HG03457 (cell line): ENCODE results near the gene TSBP1.

Experiments used
- ATAC-seq: cut with Tn5 transposase; IDR thresholded peaks from one replicate; pipeline ENCODE4 v1.9.1; 2021; ENCODE audit warnings: moderate number of reproducible peaks; ENCODE audit not compliant: unreplicated experiment

TSBP1 gene, protein sequence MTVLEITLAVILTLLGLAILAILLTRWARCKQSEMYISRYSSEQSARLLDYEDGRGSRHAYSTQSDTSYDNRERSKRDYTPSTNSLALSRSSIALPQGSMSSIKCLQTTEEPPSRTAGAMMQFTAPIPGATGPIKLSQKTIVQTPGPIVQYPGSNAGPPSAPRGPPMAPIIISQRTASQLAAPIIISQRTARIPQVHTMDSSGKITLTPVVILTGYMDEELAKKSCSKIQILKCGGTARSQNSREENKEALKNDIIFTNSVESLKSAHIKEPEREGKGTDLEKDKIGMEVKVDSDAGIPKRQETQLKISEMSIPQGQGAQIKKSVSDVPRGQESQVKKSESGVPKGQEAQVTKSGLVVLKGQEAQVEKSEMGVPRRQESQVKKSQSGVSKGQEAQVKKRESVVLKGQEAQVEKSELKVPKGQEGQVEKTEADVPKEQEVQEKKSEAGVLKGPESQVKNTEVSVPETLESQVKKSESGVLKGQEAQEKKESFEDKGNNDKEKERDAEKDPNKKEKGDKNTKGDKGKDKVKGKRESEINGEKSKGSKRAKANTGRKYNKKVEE

DNA sequence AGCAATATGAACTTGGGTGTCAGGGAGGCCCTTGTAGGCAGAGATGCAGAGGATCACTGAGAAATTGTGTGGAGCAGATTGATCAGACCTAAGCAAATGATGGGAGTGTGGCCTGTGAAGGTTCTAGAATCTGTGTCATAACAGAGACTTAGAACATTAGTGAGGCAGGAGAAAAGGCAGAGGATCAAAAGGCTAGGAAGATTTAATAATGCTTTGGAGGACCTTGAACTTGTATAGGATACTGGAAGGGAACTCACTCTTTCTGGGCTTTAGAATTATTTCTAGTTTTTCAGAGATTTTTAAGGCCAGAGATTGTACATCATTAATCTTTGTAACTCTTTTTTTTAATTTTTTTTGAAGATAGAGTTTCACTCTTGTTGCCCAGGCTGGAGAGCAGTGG, at the start of gene TSBP1:
Gene TSBP1, minus strand, starts transcription at position 101 of the 400 bp plus-strand sequence. CDS start 197 bp downstream, outside the sequence.
- ATAC-seq: no peak

DNA sequence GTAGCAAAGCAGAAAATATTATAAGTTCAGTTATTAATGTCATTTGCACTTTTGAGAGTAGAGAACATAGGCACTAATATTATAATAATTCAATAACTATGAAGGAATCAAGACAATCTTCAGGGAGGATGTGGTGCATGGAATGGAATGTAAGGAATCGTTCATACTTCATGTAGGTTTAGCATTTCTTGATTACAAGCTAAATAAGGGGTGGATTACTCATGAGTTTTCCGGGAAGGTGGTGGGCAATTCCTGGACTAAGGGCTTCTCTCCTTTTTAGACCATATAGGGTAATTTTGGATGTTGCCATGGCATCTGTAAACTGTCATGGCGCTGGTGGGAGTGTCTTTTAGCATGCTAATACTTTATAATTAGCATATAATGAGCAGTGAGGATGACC, 44.3 kb upstream of the TSBP1 start:
- no peak for ATAC-seq

DNA sequence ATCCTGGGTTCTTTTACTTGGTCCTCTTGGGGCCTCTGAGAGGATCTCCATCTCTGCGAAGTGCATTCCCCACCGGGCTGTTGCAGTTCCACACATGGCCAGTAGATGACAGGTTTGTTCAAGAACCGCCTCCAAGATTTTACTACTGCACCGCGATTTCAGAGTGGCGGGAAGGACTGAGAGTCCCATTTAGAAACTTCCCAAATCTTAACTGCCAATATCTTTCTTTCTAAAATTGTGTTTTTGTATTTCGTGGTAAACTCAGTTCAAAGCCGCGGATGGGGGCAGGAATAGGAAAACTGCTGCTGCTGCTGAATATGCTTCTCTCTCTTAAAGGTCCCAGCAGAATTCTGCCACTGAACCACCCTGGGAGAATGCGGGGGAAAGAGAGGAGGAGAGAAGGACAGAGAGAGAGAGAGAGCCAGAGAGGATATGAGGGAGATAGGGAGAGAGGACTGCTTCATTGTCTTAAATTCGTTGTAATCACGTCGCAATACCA, 43.9 kb upstream of the TSBP1 start:
- ATAC-seq: no peak

DNA sequence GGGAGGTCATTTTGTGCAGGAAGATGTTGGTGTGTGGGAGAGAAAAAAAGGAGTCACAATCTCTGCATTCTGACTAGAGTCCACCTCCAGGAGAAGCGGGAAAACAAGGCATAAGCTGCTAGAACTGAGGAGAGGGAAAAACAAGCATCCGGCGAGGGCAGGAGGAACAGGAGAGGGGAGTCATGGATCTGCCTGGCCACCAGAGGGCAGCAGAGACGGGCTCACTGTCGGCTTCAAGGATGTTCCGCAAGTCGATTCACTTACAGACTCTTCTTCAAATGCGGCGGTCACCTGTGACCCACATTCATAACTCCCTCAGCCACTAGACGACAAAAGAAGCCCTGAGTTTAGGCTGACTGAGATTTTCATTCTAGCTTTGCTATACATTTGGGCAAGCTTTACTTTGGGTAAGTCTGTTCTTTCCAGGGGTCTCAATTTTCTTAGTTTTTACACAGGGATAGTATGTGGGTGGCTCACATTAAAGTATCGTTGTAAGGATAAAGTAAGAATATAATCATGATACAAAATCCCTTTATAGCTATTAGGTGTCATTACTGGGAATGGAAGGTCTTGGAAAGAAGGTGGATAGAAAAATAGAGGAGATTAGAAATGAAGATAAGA, 41.8 kb upstream of the TSBP1 start:
- ATAC-seq: no peak

DNA sequence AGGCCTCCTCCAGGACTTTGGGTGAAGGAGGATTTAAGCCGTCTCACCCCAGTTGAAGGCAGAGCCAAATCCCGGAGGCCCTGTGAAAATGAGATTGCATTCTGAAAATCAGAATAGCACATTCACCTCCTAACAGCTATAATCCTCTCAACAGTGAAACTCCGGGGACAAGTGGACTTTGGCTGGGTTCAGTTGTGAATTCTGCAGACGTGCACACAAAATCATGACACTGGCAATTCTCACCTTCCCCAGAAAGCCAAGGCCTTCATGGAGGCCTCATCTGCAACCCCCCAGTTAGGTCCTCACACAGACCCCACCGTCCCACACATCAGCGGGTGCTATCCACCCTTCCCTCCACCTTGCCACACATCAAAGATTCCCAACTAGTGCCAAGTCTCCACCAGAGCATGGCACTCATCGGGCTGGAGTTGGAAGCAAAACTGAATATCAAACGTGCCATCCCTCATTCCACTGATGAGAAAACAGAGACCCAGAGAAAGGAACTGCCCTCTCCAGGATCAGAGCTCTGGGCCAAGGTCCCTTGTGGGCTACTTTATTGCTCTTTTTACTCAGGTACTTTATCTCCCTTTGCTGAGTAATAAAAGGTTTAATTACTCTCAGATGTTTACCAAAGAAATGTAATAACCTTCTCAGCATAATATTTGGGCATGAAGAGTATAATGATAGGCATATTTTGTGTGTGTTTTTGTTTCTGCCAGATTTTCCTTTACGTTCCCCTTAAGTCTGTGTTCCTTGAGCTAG, 40.0 kb upstream of the TSBP1 start:
- no peak for ATAC-seq

DNA sequence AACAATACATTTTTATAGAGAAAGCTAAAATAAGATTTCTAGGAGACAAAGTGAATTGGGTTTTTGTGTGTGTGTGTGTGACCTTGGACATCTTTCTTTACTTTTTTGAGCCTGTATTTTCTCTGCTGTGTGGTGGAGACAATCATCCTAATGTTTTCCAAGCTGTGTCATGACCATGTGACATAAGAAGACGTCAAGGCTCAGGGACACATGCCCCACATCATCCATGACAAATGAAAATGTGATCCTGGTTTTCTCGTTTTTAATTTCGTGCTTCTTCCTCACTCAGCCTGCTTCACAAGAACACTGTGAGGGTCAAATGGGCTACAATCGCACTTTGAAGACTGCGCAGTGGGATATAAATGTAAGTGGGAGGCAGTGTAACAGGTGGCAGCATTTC, 39.2 kb upstream of the TSBP1 start:
- no peak for ATAC-seq

DNA sequence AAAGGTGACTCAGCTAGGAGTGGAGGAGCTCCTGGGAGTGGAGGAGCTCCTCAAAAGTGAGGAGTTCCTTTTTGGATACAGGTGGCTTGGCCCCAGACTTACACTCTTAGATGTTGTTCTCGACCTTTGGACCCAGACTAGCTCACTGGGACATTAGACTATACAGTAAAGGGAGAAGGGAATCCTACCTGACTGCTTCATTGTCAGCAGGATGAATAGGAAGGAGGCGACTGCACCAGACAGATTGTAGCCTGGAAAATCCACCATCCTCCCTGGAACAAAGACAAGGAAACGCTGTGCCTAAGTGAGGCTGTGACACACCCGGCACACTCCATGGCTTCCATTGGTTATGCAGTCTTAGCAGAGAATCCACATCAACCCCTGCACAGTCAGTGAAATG, 35.2 kb upstream of the TSBP1 start, which contains the start of gene BTNL2:
Gene BTNL2, minus strand, starts transcription at position 325 of the 400 bp plus-strand sequence. Its CDS starts 58 bp downstream, at position 267.
- no peak for ATAC-seq

DNA sequence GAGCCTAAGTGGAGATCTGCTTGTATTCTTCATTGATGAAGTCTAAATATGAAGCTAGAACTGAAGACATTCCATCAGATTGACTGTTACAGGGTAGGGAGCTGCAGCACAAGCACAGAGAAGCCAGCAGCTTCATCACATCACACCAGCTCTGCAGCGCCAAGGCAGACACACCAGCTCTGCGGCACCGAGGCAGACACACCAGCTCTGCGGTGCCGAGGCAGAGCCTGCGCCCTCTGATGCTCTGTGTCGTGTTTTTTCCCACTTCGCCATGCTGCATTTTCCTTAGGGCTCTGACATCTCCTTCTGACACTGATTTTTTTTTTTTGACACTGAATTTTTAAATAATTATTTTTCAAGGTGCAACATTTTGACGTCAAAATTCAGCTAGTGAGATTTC, 34.5 kb upstream of the TSBP1 start:
- no peak for ATAC-seq

DNA sequence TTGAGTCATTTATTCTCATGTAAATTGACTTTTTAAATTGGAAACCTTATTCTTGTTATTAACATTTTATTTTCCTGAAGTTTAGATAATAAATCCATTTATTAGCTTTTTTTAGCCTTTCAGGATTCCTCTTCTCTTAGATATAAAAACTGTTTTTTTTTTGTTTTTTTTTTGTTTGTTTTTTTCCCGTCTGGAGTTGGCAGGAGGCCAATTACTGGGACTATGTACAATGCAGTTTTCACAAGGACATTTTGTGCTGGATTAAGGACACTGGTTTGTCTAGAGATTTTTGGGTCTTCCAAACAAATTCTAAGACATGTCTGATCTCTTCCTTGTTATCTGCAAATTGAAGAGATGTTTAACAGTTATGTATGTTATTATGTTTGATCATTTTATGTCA, 34.0 kb upstream of the TSBP1 start:
- ATAC-seq: no peak

DNA sequence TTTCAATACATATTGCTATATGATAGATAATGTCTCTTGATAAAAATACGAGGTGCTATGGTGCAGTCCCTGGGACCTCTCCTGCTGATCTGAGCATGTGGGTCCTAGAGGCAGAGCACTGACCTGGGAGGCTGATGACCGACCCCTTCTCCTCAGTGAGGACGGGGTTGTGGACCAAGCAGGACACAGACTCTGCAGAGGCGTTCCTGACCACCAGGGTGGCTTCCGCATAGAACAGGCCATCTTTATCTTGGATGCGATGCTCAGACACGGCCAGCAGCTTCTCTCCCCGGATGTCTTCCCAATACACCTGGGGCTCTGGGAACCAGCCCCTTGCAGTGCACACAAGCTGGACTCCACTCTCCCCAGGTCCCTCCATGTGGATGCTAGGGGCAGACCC, 31.1 kb upstream of the TSBP1 start:
- ATAC-seq: no peak

DNA sequence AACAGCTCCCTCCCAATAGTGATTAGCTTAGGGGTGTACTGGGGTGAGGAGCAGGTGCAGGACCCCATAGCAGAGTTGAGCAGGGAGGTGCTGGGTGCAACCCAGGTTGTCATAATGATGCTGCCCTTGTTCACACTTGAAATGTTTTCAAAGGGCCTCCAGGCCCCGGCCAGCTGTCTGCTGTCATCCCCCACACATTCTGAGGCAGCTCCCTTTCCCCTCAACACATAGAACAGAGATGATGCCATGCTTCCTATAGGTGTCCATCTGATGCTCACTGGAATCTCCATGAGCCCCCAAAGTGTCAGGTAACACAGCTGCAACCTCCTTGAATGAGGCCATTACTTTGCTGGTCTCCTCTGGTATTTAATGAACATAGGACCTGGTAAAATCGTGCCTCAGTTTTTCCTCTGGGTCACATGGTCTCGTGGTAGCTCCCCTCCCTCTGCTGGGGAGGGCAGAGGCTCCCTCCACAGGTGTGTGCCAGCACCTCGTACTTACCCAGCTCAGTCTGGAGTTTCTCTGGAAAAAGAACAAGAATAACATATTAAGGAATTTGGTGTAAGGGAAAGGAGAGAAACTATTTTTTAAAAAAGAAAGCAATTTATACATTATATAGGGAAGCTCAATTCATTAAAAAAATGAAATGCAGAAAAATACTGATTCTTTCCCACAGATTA, 29.7 kb upstream of the TSBP1 start:
- no peak for ATAC-seq

DNA sequence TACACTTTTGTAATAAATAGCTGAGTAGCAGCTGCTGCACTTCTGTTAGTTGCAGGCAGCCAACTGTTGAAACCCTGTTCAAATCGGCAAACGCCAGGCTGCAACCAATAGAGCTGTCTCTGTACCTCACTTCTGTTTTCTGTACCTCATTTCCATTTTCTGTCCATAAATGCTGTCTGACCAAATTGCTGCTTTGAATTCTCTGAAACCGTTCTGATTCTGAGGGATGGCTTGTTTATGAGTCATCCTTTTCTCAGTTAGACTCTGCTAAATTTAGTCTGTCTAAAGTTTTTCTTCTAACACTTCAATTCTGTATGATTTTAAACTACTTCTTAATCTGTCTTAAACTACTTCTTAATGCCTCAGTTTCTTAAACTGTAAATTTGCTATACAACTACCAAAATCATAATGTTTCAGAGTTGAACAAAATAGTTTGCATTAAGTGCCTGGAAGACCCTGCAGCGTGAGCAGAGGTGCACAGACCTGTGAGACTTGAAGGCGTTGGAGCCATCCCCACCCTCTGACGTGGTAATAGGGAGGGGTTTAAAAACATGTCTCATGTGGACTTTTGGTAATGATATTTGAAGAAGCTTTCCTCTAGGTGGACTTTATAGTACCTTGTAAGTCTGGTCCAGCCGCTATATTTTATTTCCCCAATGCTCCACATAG, 25.7 kb upstream of the TSBP1 start:
- ATAC-seq: no peak

DNA sequence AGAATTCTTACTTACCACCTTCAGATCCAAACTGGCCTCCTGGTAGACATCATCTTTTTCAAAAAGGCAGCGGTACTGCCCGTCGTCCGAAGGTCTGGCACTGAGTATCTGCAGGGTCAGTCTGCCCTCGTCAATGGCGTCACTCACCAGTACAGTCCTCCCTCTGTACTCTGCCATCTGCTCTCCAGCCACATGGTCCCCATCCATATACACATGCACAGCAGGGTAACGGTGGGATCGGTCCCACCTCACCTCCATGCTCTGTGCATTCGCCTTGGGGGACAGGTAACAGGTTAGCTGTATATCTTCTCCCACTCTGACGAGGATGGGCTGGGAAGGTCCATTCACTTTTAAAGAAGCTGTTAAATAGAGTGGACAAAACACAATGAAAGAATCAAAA, 24.3 kb upstream of the TSBP1 start:
- no peak for ATAC-seq

DNA sequence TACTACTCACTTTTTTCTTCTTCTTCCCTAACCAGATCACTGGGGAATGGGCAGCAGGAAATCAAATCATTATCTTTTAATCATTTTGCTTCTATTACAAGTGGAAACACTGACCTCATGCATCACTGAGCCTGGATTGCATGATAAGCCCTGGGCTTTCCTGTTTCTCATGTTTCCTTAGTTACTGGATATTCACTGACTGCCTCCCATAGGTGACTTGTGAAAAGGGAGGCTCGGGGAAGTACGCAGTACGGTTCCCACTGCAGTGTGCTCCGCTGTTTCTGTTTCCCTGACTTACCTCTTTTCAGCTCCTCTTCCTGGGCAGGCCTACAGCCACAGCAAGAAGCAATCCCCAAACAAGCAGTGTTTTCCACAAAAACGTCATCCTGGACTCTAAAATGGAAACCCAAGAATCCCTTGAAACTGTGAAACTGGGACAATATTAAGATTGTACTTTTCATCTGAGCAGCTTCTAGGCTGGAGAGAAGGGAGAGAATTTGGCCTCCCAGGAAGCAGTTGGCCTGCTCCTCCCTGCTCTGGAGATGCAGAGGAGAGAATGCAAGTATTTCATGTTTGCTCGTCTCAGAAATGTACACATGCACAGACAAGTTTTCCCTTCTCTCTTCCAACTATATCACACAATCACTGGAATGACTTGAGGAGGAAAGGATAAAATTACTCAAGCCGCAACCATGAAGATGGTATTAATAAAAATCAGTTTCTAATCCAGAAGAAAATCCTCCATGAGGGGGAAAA, 22.1 kb upstream of the TSBP1 start:
- no peak for ATAC-seq

DNA sequence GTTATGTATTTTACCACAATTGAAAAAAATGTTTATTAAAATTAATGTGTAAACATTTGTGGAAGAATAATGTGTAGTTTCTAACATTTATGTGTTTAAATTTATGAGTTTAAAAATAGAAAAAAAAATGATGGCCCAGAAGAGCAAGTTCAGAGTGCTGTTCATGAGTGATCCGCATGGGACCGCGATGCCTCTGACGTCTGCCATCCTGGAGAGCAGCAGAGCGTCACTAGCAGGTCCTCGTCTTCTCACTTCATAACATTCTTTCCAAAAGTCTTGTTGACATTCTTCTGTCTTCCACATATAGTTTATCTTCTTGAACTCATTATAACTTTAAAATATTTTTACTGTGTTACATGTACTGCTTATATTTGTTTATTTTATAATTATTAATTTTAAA, 19.8 kb upstream of the TSBP1 start:
- ATAC-seq: no peak

DNA sequence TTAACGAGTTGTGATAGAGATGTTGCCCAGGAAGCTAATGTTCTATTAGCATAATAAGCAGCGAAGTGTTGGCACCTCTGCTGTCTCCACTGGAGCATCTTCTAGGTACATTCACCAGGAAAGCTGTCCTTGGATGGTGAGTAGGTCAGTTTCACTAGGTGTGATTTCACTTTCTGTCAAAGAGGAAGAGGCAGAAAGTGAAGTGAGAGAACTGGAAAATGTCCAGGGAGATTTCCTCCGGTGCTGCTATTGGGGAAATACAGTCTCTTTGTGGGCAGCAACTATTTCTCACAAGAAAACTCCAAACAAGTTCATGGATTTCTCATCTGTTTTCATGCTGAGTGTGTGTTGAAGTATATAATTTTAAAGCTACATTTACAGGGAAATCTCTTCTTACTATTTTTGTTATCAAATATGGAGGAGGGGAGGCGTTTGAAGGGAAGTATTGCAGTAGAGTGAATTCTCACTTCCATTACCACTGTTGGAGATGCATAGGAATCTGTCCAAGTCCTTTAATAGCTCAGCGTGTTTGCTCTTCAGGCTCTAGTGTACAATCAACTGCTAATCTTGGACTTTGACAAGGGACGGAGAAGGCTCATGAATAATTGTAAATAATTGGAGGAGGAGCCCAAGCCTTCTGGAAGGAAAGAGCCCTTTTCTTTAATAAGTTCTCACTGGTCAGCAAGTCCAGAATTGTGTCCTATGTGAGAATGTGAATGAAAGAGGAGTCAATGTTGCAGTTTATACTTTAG, 16.1 kb upstream of the TSBP1 start:
- ATAC-seq: no peak

DNA sequence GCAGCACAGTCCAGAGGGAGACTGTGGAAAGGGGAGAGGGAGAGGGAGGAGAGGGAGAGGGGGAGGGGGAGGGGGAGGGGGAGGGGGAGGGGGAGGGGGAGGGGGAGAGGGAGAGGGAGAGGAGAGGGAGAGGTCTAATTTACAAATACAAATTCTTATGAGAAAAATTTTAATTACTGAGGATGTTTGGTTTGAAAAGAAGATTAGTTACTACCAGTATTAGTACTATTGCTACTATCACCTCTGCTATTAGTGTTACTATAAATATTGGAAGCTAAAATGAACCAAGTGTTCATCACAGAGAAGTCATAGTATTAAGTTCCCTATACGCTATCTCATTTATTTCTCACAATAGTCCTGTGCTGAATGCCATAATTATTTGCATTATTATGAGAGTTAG, 14.3 kb upstream of the TSBP1 start:
- ATAC-seq: no peak

DNA sequence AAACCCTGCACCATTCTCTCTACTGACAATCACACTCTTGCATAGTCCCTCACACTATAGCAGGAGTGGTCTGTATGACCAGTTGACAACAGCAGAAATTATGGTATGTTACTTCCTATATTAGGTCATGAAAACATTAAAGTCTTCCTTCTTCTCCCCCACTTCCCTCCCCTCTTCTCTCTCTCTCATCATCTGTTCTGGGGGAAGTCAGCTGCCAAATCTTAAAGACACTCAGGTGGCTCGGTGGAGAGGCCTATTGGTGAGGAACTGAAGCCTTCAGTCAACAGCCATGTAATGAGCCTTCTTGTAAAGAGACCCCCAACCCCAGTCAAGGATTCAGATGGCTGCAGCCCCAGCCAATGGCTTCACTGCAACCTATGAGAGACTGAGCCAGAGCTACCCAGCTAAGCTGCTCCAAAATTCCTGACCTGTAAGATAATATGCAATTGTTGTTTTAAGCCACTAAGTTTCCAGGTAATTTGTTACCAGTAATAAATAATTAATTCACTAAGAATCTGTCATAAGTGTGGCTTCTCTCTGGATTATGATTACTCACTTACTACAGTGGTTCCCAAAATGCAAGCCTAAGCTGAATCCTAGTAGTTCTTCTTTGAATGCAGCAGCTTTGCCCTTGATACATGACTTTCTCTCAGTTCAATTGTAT, 11.2 kb upstream of the TSBP1 start:
- ATAC-seq: no peak
